CD4-positive, alpha-beta memory T cell (primary cell): ENCODE data around the gene ARHGEF18. TPM values are rescaled to one million over a fixed set of nuclear protein-coding genes. Genes with fewer than 3 reads are reported as not detected.
A peak's percentile ranks its signal among the peaks of the same experiment; 100 is the strongest.
"Not testable (repeated sequence)": the region's sequence is repeated elsewhere in the genome, so short reads cannot be mapped to it uniquely, and the experiment has no call there.

Experiments
- CTCF ChIA-PET: fragments of 350-600 bp; sonication (Branson Sonifier 250); formaldehyde crosslinking; loops from one replicate; lab custom pipeline; 2021; ENCODE audit warnings: inconsistent platforms; ENCODE audit not compliant: partially characterized antibody; lab: Charles Lee
- POLR2A ChIA-PET: fragments of 350-600 bp; sonication (Branson Sonifier 250); formaldehyde crosslinking; loops from one replicate; lab custom pipeline; 2021; ENCODE audit not compliant: partially characterized antibody; lab: Charles Lee
- DNase-seq, 5 donors: peaks; one replicate each; pipeline versions ENCODE4 v3.0.0 to v3.0.0-alpha.2; 2020 to 2022; ENCODE audit warnings: mixed read lengths in 1 of 5
- H3K27ac ChIP-seq: one replicate; pipeline ENCODE4 v1.7.0; 2013; ENCODE audit warnings: low read depth, low read length
- H3K27me3 ChIP-seq: 2 replicates; pipeline ENCODE4 v1.7.0; 2013; ENCODE audit warnings: mild to moderate bottlenecking, low read length, moderate library complexity; ENCODE audit not compliant: insufficient read depth
- H3K36me3 ChIP-seq: 2 replicates; pipeline ENCODE4 v1.7.0; 2013; ENCODE audit warnings: mild to moderate bottlenecking, low read length, moderate library complexity; ENCODE audit not compliant: insufficient read depth
- H3K4me1 ChIP-seq: 2 replicates; pipeline ENCODE4 v1.7.0; 2013; ENCODE audit warnings: mild to moderate bottlenecking, low read length, moderate library complexity; ENCODE audit not compliant: insufficient read depth
- H3K4me3 ChIP-seq, 2 donors: one replicate each; pipeline ENCODE4 v1.7.0; 2013; ENCODE audit warnings: low read length in 2 of 2, mild to moderate bottlenecking in 1 of 2
- H3K9me3 ChIP-seq, 2 donors: one replicate each; pipeline ENCODE4 v1.7.0; 2013; ENCODE audit warnings: low read length in 2 of 2, control low read depth in 1 of 2; ENCODE audit not compliant: control insufficient read depth in 1 of 2
- H3K27ac Mint-ChIP-seq, 7 donors: one replicate each; pipeline ENCODE4 v1.8.0; 2020 to 2021; ENCODE audit warnings: mixed read lengths in 7 of 7, mild to moderate bottlenecking in 6 of 7, inconsistent platforms in 3 of 7, moderate library complexity in 3 of 7
- H3K27me3 Mint-ChIP-seq, 2 donors: one replicate each; pipeline ENCODE4 v1.8.0; 2020 to 2021; ENCODE audit warnings: mixed read lengths in 2 of 2
- H3K36me3 Mint-ChIP-seq, 2 donors: one replicate each; pipeline ENCODE4 v1.8.0; 2020 to 2021; ENCODE audit warnings: mixed read lengths in 2 of 2, inconsistent platforms in 1 of 2, mild to moderate bottlenecking in 1 of 2
- H3K4me1 Mint-ChIP-seq, 4 donors: one replicate each; pipeline ENCODE4 v1.8.0; 2020 to 2021; ENCODE audit warnings: mixed read lengths in 4 of 4, mild to moderate bottlenecking in 1 of 4
- H3K4me3 Mint-ChIP-seq, 8 donors: one replicate each; pipeline ENCODE4 v1.8.0; 2020 to 2021; ENCODE audit warnings: mixed read lengths in 8 of 8, mild to moderate bottlenecking in 7 of 8, moderate library complexity in 6 of 8, inconsistent platforms in 3 of 8
- H3K9me3 Mint-ChIP-seq, 8 donors: one replicate each; pipeline ENCODE4 v1.8.0; 2020 to 2021; ENCODE audit warnings: mixed read lengths in 8 of 8, mild to moderate bottlenecking in 5 of 8, inconsistent platforms in 3 of 8, moderate library complexity in 1 of 8
- intact Hi-C: fragments of 100-400 bp; cut with micrococcal nuclease; formaldehyde crosslinking; loops from one replicate; pipeline ENCODE4 v1.15.1; 2023
- polyA plus RNA-seq, 2 donors: library from polyadenylated mRNA; unstranded; fragments of 300-500 nt; fragmentation: Illumina TruSeq; gene quantifications; one replicate each; pipeline ENCODE4 v1.2.3, GENCODE V29; 2021
- total RNA-seq, 2 experiments: library from RNA; stranded (reverse); gene quantifications; one replicate each; pipeline ENCODE4 v1.2.3, GENCODE V29; 2021

ARHGEF18 gene
- total and polyA plus RNA-seq, 4 experiments from 2014 or later, result 2.2 to 83.8 (median 46.7) TPM

- H3K27ac ChIP-seq, result no peak overlapping the region
- H3K4me3 ChIP-seq, result no peak overlapping the region
- Mint-ChIP-seq H3K36me3 (peaks cover 46 to 60% of the 10 kb centered on the region in 2 donors), H3K4me1 (peaks cover 12 to 37% (median 25%) of the 10 kb centered on the region in 4 donors), H3K27ac (peak overlapping the region in 3 of 7 donors; percentile 19 to 61 (median 29)), H3K4me3 (no peak overlapping the region), H3K27me3 (no peaks in the 10 kb centered on the region), H3K9me3 (peaks cover 0 to 1% (median 0%) of the 10 kb centered on the region in 8 donors)
- no peak for DNase-seq
- H3K27me3 ChIP-seq, result no peaks in the 10 kb centered on the region
- H3K9me3 ChIP-seq, result no peaks in the 10 kb centered on the region
- ChIA-PET CTCF (interaction anchor here (0.6 to 3.1 kb wide), 7 partner anchors 8 to 39 kb away, joined by 3 to 12 read pairs (median 3); no protein-coding TSS in a partner anchor), POLR2A (interaction anchor here (1.1 to 3.1 kb wide), 4 partner anchors 13 to 23 kb away, joined by 3 to 19 read pairs (median 8); partner anchors contain the start of gene ARHGEF18)
- peaks cover 61% of the 10 kb centered on the region for H3K36me3 ChIP-seq
- intact Hi-C loops, result no loop called here
- peaks cover 6% of the 10 kb centered on the region for H3K4me1 ChIP-seq
These were observed 19.7 kb downstream of the ARHGEF18 start for GRCh38 chr19:7368456-7368855.

- H3K4me3 ChIP-seq, DNase-seq, H3K9me3 Mint-ChIP-seq, H3K27ac ChIP-seq, H3K27me3 ChIP-seq, H3K4me3 Mint-ChIP-seq, H3K9me3 ChIP-seq, intact Hi-C loops, H3K27me3 Mint-ChIP-seq, H3K4me1 ChIP-seq: not testable (repeated sequence)
- peaks cover 61% of the 10 kb centered on the region for H3K36me3 ChIP-seq
- peaks cover 10 to 33% (median 21%) of the 10 kb centered on the region in 4 donors for H3K4me1 Mint-ChIP-seq
- H3K36me3 Mint-ChIP-seq, result peaks cover 42 to 59% of the 10 kb centered on the region in 2 donors
- H3K27ac Mint-ChIP-seq, result peak overlapping the region in 4 of 7 donors; percentile 3 to 61 (median 32)
- ChIA-PET POLR2A (interaction anchor here (1.0 to 1.2 kb wide), 3 partner anchors 13 to 15 kb away, joined by 3 to 5 read pairs (median 3); no protein-coding TSS in a partner anchor), CTCF (interaction anchor here (0.6 to 3.1 kb wide), 6 partner anchors 9 to 40 kb away, joined by 3 to 12 read pairs (median 3); no protein-coding TSS in a partner anchor)
These were observed 20.1 kb downstream of the ARHGEF18 start for GRCh38 chr19:7368866-7369265.

- peaks cover 10 to 22% (median 17%) of the 10 kb centered on the region in 4 donors for H3K4me1 Mint-ChIP-seq
- no peaks in the 10 kb centered on the region for H3K27me3 Mint-ChIP-seq
- no peak overlapping the region for H3K4me3 Mint-ChIP-seq
- Histone ChIP-seq H3K27ac (no peak overlapping the region), H3K36me3 (peaks cover 59% of the 10 kb centered on the region), H3K4me3 (no peak overlapping the region), H3K27me3 (no peaks in the 10 kb centered on the region), H3K4me1 (no peaks in the 10 kb centered on the region), H3K9me3 (no peaks in the 10 kb centered on the region)
- POLR2A ChIA-PET, result interaction anchor here (1.6 kb wide), 1 partner anchor 20 kb away, joined by 6 read pairs; no protein-coding TSS in a partner anchor
- H3K27ac Mint-ChIP-seq, result no peak overlapping the region
- DNase-seq, result no peak
- CTCF ChIA-PET, result interaction anchor here (2.0 kb wide), 1 partner anchor 16 kb away, joined by 7 read pairs; no protein-coding TSS in a partner anchor
- intact Hi-C loops, result no loop called here
- no peaks in the 10 kb centered on the region for H3K9me3 Mint-ChIP-seq
- peaks cover 37 to 55% of the 10 kb centered on the region in 2 donors for H3K36me3 Mint-ChIP-seq
These were observed 21.8 kb downstream of the ARHGEF18 start for GRCh38 chr19:7370546-7370945.

GRCh38 chr19:7371001-7371400 lies 22.3 kb downstream of the ARHGEF18 start:
- no peaks in the 10 kb centered on the region for H3K9me3 Mint-ChIP-seq

GRCh38 chr19:7372810-7373209 lies 24.1 kb downstream of the ARHGEF18 start:
- H3K4me3 ChIP-seq, result no peak overlapping the region
- H3K4me1 ChIP-seq, result no peaks in the 10 kb centered on the region
- no peaks in the 10 kb centered on the region for H3K9me3 ChIP-seq
- H3K9me3 Mint-ChIP-seq, result no peaks in the 10 kb centered on the region
- ChIA-PET CTCF (interaction anchor here (0.7 kb wide), 1 partner anchor 24 kb away, joined by 3 read pairs; no protein-coding TSS in a partner anchor), POLR2A (interaction anchor here (0.7 to 2.0 kb wide), 2 partner anchors 18 to 902 kb away, joined by 3 to 5 read pairs; no protein-coding TSS in a partner anchor)
- no peaks in the 10 kb centered on the region for H3K27me3 ChIP-seq
- intact Hi-C loops, result no loop called here
- no peak overlapping the region for H3K4me3 Mint-ChIP-seq
- no peak for DNase-seq
- no peak overlapping the region for H3K27ac Mint-ChIP-seq
- peaks cover 72% of the 10 kb centered on the region for H3K36me3 ChIP-seq
- H3K4me1 Mint-ChIP-seq, result peaks cover 0 to 11% (median 6%) of the 10 kb centered on the region in 4 donors
- peaks cover 43 to 61% of the 10 kb centered on the region in 2 donors for H3K36me3 Mint-ChIP-seq
- H3K27ac ChIP-seq, result no peak overlapping the region
- H3K27me3 Mint-ChIP-seq, result no peaks in the 10 kb centered on the region

More at GRCh38 chr19:7371001-7371400, 22.3 kb downstream of the ARHGEF18 start:
- no peak overlapping the region for H3K4me3 ChIP-seq
- no peaks in the 10 kb centered on the region for H3K4me1 ChIP-seq
- intact Hi-C loops, result no loop called here
- DNase-seq, result no peak
- Mint-ChIP-seq H3K4me1 (peaks cover 10 to 19% (median 15%) of the 10 kb centered on the region in 4 donors), H3K36me3 (peaks cover 41 to 56% of the 10 kb centered on the region in 2 donors), H3K27ac (peak overlapping the region in 2 of 7 donors; percentile 18 to 29), H3K27me3 (no peaks in the 10 kb centered on the region), H3K4me3 (no peak overlapping the region)
- peaks cover 61% of the 10 kb centered on the region for H3K36me3 ChIP-seq
- CTCF ChIA-PET, result interaction anchor here (2.0 kb wide), 1 partner anchor 17 kb away, joined by 7 read pairs; no protein-coding TSS in a partner anchor
- no peaks in the 10 kb centered on the region for H3K27me3 ChIP-seq
- POLR2A ChIA-PET, result interaction anchor here (1.6 to 2.0 kb wide), 2 partner anchors 17 to 21 kb away, joined by 5 to 6 read pairs; no protein-coding TSS in a partner anchor
- no peaks in the 10 kb centered on the region for H3K9me3 ChIP-seq
- no peak overlapping the region for H3K27ac ChIP-seq

- Mint-ChIP-seq H3K4me3 (no peak overlapping the region), H3K27ac (peak overlapping the region in 1 of 7 donors; percentile 29), H3K9me3 (no peaks in the 10 kb centered on the region), H3K27me3 (no peaks in the 10 kb centered on the region), H3K36me3 (peaks cover 44 to 57% of the 10 kb centered on the region in 2 donors), H3K4me1 (peaks cover 0 to 8% (median 6%) of the 10 kb centered on the region in 4 donors)
- intact Hi-C loops, result no loop called here
- Histone ChIP-seq H3K27me3 (no peaks in the 10 kb centered on the region), H3K27ac (no peak overlapping the region), H3K36me3 (peaks cover 70% of the 10 kb centered on the region), H3K4me1 (no peaks in the 10 kb centered on the region), H3K9me3 (no peaks in the 10 kb centered on the region), H3K4me3 (no peak overlapping the region)
- ChIA-PET CTCF (interaction anchor here (0.8 to 1.9 kb wide), 3 partner anchors 15 to 25 kb away, joined by 3 to 7 read pairs (median 3); partner anchors contain the start of gene ARHGEF18), POLR2A (interaction anchor here (0.8 to 1.2 kb wide), 2 partner anchors 24 to 187 kb away, joined by 3 to 4 read pairs; no protein-coding TSS in a partner anchor)
- no peak for DNase-seq
These were observed 25.1 kb downstream of the ARHGEF18 start for GRCh38 chr19:7373862-7374261.
